Measurements from ENCODE around the gene KLK3. TPM values are rescaled to one million over a fixed set of nuclear protein-coding genes. Genes with fewer than 3 reads are reported as not detected.

KLK3 gene
- total RNA-seq, 1 donor from 2014 or later = not detected

DNA sequence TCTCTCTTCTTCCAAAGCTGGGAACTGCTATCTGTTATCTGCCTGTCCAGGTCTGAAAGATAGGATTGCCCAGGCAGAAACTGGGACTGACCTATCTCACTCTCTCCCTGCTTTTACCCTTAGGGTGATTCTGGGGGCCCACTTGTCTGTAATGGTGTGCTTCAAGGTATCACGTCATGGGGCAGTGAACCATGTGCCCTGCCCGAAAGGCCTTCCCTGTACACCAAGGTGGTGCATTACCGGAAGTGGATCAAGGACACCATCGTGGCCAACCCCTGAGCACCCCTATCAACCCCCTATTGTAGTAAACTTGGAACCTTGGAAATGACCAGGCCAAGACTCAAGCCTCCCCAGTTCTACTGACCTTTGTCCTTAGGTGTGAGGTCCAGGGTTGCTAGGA, 5.1 kb downstream of the KLK3 start:
- H3K4me1 ChIP-seq = no peaks in the 10 kb centered on the region
- no peak overlapping the region for H3K27ac ChIP-seq
- TF ChIP-seq, protein P1, sequence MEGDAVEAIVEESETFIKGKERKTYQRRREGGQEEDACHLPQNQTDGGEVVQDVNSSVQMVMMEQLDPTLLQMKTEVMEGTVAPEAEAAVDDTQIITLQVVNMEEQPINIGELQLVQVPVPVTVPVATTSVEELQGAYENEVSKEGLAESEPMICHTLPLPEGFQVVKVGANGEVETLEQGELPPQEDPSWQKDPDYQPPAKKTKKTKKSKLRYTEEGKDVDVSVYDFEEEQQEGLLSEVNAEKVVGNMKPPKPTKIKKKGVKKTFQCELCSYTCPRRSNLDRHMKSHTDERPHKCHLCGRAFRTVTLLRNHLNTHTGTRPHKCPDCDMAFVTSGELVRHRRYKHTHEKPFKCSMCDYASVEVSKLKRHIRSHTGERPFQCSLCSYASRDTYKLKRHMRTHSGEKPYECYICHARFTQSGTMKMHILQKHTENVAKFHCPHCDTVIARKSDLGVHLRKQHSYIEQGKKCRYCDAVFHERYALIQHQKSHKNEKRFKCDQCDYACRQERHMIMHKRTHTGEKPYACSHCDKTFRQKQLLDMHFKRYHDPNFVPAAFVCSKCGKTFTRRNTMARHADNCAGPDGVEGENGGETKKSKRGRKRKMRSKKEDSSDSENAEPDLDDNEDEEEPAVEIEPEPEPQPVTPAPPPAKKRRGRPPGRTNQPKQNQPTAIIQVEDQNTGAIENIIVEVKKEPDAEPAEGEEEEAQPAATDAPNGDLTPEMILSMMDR (IDR thresholded peaks at IDR 0.05) = no peak
- H3K9me3 ChIP-seq = no peaks in the 10 kb centered on the region
- no peaks in the 10 kb centered on the region for H3K36me3 ChIP-seq
- no peak overlapping the region for H3K4me3 ChIP-seq
- DNase-seq = no peak
- intact Hi-C loops (cut with DNase I) = no loop called here
- no peak for ATAC-seq
- peaks cover 28% of the 10 kb centered on the region for H3K27me3 ChIP-seq

DNA sequence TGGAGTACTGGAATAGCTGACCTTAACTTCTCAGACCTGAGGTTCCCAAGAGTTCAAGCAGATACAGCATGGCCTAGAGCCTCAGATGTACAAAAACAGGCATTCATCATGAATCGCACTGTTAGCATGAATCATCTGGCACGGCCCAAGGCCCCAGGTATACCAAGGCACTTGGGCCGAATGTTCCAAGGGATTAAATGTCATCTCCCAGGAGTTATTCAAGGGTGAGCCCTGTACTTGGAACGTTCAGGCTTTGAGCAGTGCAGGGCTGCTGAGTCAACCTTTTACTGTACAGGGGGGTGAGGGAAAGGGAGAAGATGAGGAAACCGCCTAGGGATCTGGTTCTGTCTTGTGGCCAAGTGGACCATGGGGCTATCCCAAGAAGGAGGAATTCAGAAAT, 6.3 kb downstream of the KLK3 start:
- no peaks in the 10 kb centered on the region for H3K9me3 ChIP-seq
- TF ChIP-seq, protein P1 (IDR thresholded peaks at IDR 0.05) = no peak
- H3K27me3 ChIP-seq = peaks cover 34% of the 10 kb centered on the region
- no peak overlapping the region for H3K27ac ChIP-seq
- DNase-seq (no peak), ATAC-seq (no peak)
- no peaks in the 10 kb centered on the region for H3K36me3 ChIP-seq
- H3K4me1 ChIP-seq = no peaks in the 10 kb centered on the region
- intact Hi-C loops (cut with DNase I) = no loop called here
- no peak overlapping the region for H3K4me3 ChIP-seq

DNA sequence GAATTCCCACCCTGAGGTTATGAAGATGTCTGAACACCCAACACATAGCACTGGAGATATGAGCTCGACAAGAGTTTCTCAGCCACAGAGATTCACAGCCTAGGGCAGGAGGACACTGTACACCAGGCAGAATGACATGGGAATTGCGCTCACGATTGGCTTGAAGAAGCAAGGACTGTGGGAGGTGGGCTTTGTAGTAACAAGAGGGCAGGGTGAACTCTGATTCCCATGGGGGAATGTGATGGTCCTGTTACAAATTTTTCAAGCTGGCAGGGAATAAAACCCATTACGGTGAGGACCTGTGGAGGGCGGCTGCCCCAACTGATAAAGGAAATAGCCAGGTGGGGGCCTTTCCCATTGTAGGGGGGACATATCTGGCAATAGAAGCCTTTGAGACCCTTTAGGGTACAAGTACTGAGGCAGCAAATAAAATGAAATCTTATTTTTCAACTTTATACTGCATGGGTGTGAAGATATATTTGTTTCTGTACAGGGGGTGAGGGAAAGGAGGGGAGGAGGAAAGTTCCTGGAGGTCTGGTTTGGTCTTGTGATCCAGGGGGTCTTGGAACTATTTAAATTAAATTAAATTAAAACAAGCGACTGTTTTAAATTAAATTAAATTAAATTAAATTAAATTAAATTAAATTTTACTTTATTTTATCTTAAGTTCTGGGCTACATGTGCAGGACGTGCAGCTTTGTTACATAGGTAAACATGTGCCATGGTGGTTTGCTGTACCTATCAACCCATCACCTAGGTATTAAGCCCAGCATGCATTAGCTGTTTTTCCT, 7.0 kb downstream of the KLK3 start:
- H3K27me3 ChIP-seq = peaks cover 37% of the 10 kb centered on the region
- TF ChIP-seq, protein P1 (IDR thresholded peaks at IDR 0.05) = no peak
- no peak overlapping the region for H3K27ac ChIP-seq
- intact Hi-C loops (cut with DNase I) = no loop called here
- no peaks in the 10 kb centered on the region for H3K4me1 ChIP-seq
- ATAC-seq (no peak), DNase-seq (no peak)
- H3K36me3 ChIP-seq = no peaks in the 10 kb centered on the region
- H3K9me3 ChIP-seq = no peaks in the 10 kb centered on the region
- H3K4me3 ChIP-seq = no peak overlapping the region

DNA sequence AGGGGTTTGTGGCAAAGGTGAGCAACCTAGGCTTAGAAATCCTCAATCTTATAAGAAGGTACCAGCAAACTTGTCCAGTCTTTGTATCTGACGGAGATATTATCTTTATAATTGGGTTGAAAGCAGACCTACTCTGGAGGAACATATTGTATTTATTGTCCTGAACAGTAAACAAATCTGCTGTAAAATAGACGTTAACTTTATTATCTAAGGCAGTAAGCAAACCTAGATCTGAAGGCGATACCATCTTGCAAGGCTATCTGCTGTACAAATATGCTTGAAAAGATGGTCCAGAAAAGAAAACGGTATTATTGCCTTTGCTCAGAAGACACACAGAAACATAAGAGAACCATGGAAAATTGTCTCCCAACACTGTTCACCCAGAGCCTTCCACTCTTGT, 14.8 kb downstream of the KLK3 start:
- H3K27me3 ChIP-seq = peaks cover 47% of the 10 kb centered on the region
- no peak for ATAC-seq
- no peak overlapping the region for H3K27ac ChIP-seq
- no peaks in the 10 kb centered on the region for H3K36me3 ChIP-seq
- TF ChIP-seq, protein P1 (IDR thresholded peaks at IDR 0.05) = no peak
- no peaks in the 10 kb centered on the region for H3K4me1 ChIP-seq
- intact Hi-C loops (cut with DNase I) = no loop called here
- H3K9me3 ChIP-seq = no peaks in the 10 kb centered on the region
- no peak overlapping the region for H3K4me3 ChIP-seq
- no peak for DNase-seq

DNA sequence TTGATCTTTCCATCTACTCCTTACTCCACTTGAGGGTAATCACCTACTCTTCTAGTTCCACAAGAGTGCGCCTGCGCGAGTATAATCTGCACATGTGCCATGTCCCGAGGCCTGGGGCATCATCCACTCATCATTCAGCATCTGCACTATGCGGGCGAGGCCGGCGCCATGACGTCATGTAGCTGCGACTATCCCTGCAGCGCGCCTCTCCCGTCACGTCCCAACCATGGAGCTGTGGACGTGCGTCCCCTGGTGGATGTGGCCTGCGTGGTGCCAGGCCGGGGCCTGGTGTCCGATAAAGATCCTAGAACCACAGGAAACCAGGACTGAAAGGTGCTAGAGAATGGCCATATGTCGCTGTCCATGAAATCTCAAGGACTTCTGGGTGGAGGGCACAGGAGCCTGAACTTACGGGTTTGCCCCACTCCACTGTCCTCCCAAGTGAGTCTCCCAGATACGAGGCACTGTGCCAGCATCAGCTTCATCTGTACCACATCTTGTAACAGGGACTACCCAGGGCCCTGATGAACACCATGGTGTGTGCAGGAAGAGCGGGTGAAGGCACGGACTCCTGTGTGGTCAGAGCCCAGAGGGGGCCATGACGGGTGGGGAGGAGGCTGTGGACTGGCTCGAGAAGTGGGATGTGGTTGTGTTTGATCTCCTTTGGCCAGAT, 15.8 kb downstream of the KLK3 start:
- ATAC-seq (peak; percentile 25), DNase-seq (no peak)
- intact Hi-C loops (cut with DNase I) = no loop called here
- Histone ChIP-seq H3K4me3 (no peak overlapping the region), H3K27me3 (peaks cover 53% of the 10 kb centered on the region), H3K36me3 (no peaks in the 10 kb centered on the region), H3K27ac (no peak overlapping the region), H3K4me1 (no peaks in the 10 kb centered on the region), H3K9me3 (no peaks in the 10 kb centered on the region)
- TF ChIP-seq, protein P1 (IDR thresholded peaks at IDR 0.05) = no peak

All from upper lobe of right lung (tissue), 1 donor.